CD4-positive, alpha-beta T cell treated with Interleukin-2 at 100 ng/mL for 4 hours (primary cell): ENCODE data around the gene ZNF48.

Experiments
- DNase-seq: peaks from one replicate; pipeline ENCODE4 v3.0.0-alpha.2; 2020; ENCODE audit warnings: low spot score

Gene ZNF48

DNA sequence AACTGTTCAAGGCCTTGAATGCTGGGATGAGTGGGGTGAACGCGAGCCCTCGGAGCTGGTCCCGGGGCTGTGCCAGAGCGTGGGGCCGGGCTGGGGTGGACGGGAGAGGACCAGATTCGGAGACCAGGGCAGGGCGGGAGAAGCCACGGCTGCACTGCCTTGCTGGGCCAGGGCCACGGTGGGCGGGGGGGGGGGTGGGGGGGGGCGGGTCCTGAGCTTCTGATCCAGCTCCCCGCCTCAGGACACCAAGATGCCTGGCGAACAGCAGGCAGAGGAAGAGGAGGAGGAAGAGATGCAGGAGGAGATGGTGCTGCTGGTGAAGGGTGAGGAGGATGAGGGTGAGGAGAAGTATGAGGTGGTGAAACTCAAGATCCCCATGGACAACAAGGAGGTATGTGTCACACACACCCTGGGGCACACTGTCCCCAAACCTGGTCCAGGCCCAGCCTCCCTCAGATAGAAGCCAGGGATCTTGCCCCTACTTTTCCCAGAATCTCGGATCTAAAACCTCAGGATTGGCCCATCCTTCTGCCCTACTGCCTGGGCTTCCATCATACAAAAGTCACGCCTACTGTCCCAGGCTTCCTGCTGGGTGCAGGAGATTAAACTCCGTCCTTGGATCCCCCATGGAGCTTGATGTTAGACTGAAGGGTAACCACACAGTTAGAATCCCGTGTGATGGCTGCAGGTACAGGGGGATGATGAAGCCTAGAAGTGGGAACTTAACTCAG is 12.7 kb downstream of the ZNF48 start:
- DNase-seq = no peak

DNA sequence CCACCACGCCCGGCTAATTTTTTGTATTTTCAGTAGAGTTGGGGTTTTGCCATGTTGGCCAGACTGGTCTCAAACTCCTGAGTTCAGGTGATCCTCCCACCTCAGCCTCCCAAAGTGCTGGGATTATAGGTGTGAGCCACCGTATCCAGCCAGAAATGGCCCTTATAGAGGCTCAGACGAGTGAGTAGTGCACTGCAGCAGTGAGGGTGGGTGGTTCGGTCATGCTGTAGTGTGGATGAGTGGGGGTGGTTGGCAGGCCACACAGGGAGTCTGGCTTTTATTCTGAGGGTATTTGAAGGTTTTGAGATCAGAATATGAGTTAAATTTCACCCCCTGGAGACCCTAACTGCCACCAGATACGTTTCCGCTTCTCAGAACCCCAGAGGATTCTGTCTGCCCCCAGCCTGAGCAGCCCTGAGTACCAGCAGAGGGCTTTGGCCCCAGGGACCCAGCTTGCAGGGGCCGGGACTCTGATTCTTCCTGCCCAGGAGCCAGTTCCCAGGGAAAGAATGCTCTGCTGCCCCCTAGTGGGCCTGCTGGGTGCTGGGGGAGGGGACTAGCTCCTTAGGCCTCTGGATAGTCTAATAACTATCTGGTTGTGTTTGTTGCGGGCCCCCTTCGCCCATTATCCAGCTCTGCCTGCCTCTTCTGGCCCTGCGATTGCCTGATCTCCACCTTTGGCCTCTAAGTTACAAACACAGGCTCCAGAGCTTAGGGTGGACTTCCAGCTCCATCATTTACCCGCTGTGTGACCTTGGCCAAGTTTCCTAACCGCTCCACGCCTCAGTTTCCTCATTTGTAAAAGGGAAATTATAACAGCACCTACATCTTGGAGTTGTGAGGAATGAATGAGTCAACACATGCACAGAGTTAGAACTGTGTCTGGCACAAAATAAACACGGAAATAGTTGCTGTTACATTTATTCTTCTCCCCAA is 14.2 kb downstream of the ZNF48 start:
- peak; percentile 94 for DNase-seq

DNA sequence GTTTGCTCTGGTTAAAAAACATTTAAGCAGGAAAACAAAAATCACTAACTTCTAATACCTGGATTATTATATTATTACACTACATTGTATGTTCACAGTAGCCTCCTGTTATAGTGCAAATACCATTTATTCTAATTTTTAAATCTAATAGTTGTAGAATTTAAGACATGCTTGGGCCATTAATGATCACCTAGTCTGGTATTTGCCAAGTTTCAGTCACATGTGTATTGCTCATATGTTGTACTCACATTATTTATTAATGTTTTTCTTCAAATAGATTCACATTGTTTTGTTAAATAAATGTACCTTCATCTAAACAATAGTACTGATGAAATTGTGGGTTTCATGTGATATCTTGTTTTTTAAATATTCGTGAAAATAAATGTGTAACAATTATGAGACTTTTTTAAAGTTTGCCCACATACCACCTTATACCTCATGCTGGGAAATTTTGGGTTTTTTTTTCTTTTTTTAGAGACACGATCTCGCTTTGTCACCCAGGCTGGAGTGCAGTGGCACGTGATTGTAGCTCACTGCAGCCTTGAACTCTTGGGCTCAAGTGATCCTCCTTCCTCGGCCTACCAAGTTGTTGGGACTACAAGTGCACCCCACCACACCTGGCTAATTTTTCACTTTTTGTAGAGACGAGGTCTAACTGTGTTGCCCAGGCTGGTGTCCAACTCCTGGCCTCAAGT is 18.0 kb downstream of the ZNF48 start:
- DNase-seq = no peak

DNA sequence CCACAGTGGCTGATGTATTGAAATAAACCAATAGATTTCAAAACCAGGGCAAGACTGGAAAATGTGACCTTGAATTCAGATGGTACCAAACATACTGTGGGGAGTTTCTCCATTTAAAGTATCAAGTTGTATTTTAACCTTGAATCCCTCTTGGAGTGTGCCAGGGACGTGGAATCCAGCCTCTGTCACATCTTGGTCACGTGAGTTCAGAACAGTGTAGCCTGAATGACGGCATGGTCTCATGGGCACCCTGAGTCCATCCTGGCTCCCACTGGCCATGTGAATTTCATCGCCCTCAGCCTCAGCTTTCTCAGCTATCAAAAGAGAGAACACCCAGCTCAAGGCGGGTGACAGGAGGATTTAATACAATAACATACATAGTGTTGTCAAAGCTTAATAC is 18.9 kb downstream of the ZNF48 start:
- DNase-seq = no peak

DNA sequence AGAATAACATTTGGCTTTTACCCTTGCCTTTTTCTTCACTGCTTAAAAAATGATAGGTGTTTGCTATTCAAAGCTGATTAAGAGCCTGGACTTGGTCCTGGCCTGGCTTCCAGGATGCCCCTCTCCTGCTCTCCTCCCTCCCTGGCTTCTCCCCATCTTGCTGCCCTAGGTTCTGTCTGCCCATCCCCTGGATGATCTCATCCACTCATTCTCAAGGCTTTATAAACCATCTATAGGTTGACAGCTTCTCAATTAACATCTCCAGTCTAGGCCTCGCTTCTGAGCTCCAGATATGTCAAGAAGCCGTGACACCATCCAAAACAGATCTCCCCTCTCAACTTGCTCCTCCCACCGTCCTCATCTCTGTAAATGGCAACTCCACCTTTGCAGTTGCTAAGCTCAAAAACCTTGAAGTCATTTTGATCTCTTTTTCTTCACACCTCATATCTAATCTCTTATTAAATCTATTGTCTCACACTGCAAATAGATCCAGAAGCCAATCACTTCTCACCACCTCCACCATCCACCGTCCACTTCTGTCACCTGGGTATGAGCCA is 20.9 kb downstream of the ZNF48 start:
- DNase-seq = no peak

DNA sequence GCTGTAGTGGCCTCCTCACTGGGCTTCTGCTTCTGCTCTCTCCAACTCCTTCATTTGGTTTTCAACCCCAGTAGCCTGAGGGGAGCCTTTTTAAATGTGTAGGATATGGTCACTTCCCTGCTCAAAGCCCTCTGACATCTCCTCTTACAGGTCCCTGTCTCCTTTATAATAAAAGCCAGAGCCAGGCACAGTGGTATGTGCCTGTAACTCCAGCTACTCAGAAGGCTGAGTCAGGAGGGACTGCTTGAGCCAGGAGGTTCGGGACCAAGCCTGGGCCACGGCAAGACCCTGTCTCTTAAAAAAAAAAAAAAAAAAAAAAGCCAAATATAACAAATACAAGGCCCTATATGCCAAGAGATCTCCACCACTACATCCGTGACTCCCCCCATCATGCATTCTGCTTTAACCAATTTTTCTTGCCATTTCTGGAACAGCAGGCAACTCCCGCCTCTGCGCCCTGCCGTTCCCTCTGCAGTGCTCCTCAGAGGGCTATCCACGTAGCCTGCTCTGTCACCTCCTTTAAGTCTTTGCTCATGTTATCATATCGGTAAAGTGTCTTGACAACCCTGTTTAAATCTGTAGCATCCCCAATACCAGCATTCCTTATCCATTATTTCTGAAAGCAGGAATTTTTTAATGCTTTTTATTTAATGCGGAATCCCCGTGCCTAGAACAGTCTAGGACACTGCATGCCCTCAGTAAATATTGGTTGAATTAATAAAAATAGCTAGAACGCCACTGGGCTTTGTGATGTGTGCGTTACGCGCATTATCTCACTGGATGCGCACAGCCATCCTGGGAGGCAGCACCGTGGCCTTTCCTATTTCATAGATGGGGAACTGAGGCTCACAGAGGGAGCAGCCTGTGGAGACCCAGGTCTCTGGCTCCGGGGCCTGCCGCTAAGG is 21.7 kb downstream of the ZNF48 start:
- no peak for DNase-seq

DNA sequence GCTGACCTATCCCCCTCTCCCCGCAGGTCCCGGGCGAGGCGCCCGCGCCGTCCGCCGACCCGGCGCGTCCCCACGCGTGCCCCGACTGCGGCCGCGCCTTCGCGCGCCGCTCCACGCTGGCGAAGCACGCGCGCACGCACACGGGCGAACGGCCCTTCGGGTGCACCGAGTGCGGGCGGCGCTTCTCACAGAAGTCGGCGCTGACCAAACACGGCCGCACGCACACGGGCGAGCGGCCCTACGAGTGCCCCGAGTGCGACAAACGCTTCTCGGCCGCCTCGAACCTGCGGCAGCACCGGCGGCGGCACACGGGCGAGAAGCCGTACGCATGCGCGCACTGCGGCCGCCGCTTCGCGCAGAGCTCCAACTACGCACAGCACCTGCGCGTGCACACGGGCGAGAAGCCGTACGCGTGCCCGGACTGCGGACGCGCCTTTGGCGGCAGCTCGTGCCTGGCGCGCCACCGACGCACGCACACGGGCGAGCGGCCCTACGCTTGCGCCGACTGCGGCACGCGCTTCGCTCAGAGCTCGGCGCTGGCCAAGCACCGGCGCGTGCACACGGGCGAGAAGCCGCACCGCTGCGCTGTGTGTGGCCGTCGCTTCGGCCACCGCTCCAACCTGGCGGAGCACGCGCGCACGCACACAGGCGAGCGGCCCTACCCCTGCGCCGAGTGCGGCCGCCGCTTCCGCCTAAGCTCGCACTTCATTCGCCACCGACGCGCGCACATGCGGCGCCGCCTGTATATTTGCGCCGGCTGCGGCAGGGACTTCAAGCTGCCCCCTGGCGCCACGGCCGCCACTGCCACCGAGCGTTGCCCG is 22.5 kb downstream of the ZNF48 start:
- peak; percentile 89 for DNase-seq

DNA sequence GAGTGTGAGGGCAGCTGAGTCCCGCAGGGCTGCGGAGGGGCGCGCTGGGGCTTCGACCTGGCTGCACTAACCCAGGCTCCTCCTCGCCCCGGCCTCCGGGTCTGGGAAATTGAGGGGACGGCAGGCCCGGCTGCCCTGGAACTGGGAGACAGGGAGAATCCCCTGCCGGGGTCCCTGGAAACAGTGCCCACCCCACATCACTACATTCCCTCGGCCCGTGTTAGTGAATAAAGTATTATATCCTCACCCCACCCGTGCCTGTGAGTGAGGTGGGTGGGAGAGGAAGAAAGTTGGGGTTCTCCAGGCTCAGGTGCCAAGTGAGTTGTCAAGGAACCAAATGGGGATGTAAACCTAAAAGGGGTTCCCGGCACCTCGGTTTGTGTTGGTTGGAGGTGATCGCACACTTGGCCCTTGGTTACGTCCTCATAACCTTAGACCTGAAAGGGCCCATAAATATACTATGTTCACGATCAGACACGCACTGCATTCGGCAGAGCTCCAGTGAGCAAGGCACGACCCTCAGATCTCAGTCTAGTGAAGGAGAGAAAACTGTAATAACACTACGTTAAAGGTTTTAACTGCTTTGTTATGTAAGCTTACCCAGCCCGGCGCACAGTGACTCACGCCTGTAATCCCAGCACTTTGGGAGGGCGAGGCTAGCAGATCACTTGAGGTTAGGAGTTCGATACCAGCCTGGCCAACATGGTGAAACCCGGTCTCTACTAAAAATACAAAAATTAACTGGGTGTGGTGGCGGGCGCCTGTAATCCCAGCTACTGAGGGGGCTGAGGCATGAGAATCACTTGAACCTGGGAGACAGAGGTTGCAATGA is 23.3 kb downstream of the ZNF48 start:
- no peak for DNase-seq

DNA sequence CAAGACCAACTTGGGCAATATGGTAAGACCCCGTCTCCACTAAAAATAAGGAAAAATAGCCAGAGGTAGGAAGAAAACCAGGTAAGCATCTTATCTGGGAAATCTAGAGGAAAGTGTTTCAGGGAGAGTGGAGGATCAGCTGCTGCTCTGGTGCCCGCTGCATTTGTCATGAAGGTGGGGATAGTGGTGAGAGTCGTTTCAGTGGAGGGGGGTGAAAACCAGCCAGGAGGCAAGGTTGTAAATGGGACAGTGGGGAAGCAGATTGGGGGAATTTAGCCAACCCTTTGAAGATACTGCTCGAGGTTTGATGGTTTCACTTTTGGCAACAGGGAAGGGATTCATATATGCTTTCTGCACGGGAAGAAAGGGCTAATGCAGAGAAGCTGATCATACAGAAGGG is 25.8 kb downstream of the ZNF48 start:
- no peak for DNase-seq

DNA sequence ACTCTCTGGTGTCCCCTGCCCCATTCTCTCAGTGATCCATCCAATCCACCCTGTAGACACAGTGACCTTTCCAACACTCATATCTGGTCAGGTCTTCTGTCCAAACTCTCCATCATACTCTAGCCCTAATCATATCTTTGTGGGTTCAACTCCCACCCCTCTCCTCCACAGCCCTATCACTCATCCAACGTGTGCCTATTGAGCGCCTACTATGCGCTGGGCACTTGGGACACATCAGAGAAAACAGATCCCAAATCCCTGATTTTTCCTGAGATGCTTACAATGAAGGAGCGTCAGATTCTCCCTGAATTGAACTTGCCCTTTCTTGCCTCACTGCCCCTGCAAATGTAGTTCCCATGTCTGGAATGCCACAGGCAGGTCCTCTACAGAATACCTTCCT is 32.8 kb downstream of the ZNF48 start:
- DNase-seq = no peak

DNA sequence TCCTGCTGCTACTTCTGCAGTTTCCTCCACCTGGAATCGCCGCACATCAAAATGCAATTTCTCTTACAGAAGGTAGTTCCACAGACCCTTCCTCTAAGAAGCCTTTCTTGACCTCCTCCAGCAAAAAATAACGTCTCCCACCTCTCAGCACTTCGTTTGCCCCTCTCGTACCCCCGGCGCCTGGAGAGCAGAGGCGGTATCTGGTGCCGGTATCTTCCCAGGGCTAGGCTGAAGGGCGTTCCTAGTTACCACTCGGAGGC is 34.1 kb downstream of the ZNF48 start:
- DNase-seq = no peak

DNA sequence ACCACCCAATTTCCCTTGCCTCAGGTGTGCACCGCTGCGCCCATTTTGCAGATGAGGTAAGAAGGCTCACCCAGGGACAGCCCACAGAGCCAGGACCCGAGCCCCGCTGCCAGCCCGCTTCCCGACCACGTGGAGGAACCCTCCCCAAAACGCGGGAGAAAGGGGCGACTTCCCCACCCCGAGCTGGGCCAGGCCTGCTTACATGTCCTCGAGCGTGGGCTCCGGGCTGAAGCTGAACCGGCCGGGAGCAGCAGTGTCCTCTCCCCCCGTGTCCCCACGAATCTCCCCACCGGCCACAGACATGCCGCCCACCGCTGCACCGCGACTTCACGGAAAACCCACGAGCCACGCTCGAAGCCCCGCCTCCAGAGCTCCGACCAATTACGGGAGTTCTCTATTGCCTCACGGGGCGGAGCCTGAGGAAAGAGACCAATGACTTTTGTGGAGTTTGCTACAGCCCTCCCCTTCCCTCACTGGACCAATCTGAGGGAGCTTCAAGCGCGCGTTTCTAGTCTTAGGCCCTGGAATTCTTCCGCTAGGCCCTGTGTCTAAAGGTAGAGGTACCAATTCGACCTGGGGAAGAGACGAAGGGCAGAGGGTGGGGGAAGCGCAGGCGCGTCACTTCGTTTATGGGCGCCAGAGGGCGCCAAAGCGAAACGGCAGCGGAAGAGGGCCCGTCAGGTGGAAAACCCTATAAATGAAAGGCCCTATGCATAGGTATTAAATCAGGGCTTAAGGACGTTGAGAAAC is 34.6 kb downstream of the ZNF48 start, which contains the start of gene DCTPP1:
Gene DCTPP1, minus strand, starts transcription at position 353 of the 750 bp plus-strand sequence. Its CDS starts 50 bp downstream, at position 303.
- DNase-seq = peak; percentile 99

DNA sequence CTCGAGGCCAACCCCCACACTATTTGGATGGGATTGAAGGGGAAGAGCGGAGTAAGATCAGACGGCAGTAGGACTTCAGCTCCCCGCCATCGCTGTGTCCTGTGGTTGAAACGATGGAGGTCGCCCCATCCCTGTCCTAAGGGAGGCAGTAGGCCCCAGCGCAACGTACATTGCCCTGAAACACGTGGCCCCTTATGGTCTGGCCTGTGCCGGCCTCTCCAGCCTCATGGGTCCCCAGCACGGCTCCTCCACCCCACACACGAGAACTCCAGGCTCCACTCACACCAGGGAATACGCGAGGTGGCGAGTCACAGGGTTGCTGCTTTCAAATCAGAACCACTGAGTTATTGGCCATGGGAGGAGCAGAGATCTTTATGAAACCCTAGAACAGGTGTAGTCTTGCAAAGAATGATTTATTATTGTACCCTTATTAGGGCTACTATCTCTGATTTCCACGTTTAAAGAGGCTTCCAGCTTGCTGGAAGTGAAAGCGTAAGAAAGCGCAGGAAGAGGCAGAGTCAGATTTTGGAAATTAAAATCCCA is 35.3 kb downstream of the ZNF48 start:
- no peak for DNase-seq

DNA sequence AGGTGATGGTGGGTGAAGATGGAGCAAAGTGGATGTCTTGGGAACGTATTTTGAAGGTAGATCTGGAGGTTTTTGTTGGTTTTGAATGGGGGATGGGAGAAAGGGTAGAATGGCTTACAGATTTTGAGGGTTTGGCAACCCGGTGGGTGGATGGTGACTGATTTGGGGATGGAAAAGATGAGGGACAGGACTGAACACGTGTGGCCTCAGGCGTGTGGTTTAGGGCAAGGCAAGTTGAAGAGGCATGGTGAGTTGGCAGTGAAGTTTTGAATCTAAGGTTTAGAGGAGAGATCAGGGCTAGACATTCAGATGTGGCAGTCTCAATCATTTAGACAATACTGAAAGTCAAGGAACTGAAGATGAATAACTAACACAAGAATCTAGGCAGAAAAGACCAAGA is 39.6 kb downstream of the ZNF48 start:
- no peak for DNase-seq

DNA sequence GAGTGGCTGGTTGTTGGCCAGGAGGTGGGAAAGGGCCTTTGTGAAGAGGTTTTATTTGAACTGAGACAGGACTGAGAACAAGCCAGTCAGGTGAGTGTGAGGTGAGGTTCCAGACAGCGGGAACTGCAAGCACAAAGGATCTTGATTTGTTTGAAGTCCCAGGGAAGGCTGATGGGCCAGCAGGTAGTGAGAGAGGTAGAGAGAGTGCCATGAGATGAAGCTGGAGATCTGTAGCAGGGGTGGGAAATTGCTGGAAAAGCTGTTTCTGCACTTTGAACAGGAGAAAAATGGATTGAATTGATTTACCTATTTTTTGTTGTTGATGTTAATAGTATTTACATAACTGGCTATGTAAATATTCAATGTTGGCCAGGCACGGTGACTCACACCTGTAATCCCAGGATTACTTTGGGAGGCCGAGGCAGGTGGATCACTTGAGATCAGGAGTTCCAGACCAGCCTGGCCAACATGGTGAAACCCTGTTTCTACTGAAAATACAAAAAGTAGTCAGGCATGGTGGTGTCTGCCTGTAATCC is 42.4 kb downstream of the ZNF48 start:
- no peak for DNase-seq

DNA sequence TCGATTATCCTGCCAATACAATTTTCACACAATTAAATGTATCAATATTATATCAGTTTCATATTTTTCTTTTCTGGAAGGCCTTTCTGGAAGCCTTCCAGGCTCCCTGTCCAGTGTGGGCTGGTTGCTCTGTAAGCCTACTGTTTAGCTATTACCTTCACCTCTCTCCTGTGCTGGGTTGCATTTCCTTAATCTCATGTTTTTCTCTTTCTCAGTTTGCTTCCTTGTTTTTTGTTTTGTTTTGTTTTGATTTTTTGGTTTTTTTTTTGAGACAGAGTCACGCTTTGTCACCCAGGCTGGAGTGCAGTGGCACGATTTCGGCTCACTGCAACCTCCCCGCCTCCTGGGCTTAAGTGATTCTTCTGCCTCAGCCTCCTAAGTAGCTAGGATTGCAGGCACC is 43.6 kb downstream of the ZNF48 start:
- no peak for DNase-seq

DNA sequence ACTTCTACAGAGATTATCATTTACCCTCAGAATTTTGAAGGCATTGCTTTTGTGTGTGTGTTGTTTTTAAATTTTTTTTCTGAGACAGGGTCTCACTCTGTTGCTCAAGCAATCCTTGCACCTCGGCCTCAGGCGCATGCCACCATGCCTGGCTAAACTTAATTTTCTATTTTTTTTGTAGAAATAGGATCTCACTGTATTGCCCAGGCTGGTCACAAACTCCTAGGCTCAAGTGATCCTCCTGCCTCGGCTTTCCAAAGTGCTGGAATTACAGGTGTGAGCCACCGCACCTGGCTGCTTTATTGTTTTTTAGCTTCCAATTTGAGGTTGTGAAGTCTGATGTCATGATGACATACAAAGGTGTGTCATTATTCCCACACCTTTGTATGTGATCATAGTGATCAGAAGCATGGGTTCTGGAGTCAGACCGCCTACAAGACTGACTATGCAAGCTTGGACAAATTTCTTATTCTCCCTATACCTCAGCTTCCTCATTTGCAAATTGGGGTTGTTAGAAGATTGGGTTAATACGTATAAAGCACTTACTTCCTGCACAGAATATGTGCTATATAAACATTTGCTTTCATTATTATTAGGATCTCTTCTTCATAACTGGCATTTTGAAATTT is 44.6 kb downstream of the ZNF48 start:
- DNase-seq = no peak

DNA sequence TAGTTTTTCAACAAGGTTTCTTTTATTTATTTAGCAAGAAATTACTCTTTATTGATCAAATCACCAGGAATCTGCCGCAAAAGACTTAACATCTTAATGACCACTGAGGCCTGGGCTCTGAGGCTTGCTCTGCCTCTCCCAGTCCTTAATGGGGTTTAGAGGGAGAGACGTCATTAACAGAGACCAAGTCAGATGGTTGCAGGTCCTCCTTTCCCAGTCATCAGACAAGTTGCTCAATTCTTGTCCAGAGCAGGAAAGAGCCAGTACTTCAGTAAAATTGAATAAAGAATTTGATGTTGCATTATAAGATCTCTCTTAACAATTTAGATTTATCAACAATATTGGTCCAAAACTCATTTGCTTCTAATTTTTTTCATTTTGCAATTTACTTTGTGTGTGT is 48.4 kb downstream of the ZNF48 start:
- no peak for DNase-seq
